ENCODE results near the gene PPP4R3B. TPM values are rescaled to one million over a fixed set of nuclear protein-coding genes. Genes with fewer than 3 reads are reported as not detected.
"Not testable (repeated sequence)": the region's sequence is repeated elsewhere in the genome, so short reads cannot be mapped to it uniquely, and the experiment has no call there.

Gene PPP4R3B
- total RNA-seq, 1 experiment from 2014 or later: 60.5 TPM

- in situ Hi-C loops (cut with HindIII; ENCODE audit: low pct_unique_long_range_greater_than_20kb, low sequenced_read_pairs): no loop called here
- DNase-seq (ENCODE audit: low read depth, low spot score): no peak
Measured at GRCh38 chr2:55550368-55551102, 66.9 kb downstream of the PPP4R3B start.

GRCh38 chr2:55547679-55548078 lies 69.7 kb downstream of the PPP4R3B start:
- DNase-seq (ENCODE audit: low read depth, low spot score); in situ Hi-C loops (cut with HindIII; ENCODE audit: low pct_unique_long_range_greater_than_20kb, low sequenced_read_pairs): not testable (repeated sequence)

GRCh38 chr2:55547001-55547400 lies 70.4 kb downstream of the PPP4R3B start:
- in situ Hi-C loops (cut with HindIII; ENCODE audit: low pct_unique_long_range_greater_than_20kb, low sequenced_read_pairs): no loop called here
- DNase-seq (ENCODE audit: low read depth, low spot score): no peak

DNA sequence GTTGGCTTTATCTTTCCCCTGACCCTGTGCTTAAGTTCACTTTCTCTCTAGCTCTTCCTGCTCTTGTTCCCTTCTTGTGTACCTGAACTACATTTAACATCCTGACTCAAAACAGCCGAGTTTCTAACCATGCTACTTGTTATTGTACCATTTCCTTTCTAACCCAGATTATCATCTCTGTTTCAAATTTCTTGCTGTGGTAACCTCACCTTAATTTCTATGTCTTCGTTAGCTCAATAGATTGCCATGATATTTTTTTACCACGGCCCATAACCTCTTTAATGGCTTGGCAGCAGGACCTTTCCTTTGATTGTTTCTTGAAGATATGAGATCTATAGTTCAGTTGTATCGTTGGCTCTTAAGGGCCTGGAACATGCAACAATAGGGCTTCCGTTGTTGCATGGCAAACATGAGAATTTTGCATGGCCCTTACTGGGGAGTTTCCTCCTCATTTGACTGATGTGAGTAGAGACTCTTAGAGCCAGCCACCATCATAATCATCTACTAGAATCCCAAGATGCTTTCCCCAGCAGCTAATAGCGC lies 86.8 kb downstream of the PPP4R3B start:
- DNase-seq (ENCODE audit: low read depth, low spot score): no peak

GRCh38 chr2:55526174-55526573 lies 91.2 kb downstream of the PPP4R3B start:
- in situ Hi-C loops (cut with HindIII; ENCODE audit: low pct_unique_long_range_greater_than_20kb, low sequenced_read_pairs): no loop called here
- DNase-seq (ENCODE audit: low read depth, low spot score): no peak

More for the DNA sequence above, 86.8 kb downstream of the PPP4R3B start:
- in situ Hi-C loops (cut with HindIII; ENCODE audit: low pct_unique_long_range_greater_than_20kb, low sequenced_read_pairs): no loop called here

GRCh38 chr2:55524884-55525437 lies 92.5 kb downstream of the PPP4R3B start:
- DNase-seq (ENCODE audit: low read depth, low spot score): no peak
- in situ Hi-C loops (cut with HindIII; ENCODE audit: low pct_unique_long_range_greater_than_20kb, low sequenced_read_pairs): no loop called here

GRCh38 chr2:55519938-55520885 lies 97.2 kb downstream of the PPP4R3B start:
- peak; percentile 13 for DNase-seq (ENCODE audit: low read depth, low spot score)
- in situ Hi-C loops (cut with HindIII; ENCODE audit: low pct_unique_long_range_greater_than_20kb, low sequenced_read_pairs): no loop called here

DNA sequence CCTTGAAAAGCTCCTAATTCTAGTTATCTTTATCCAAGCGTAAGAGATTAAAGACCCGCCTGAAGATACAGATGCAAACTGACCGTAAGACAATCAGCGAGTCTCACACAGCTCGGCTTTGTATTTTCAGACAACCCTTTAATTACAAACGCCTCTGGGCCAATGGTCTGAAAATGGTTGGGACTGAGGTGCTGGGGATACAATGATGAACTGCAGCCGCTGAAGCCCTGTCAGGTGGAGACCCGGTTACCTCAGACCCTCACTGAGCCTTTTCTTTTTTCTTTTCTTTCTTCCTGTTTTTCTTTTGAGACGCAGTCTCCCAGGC lies 98.6 kb downstream of the PPP4R3B start:
- peak; percentile 45 for DNase-seq (ENCODE audit: low read depth, low spot score)
- in situ Hi-C loops (cut with HindIII; ENCODE audit: low pct_unique_long_range_greater_than_20kb, low sequenced_read_pairs): no loop called here

- in situ Hi-C loops (cut with HindIII; ENCODE audit: low pct_unique_long_range_greater_than_20kb, low sequenced_read_pairs): no loop called here
Measured at GRCh38 chr2:55511508-55512124, 105.8 kb downstream of the PPP4R3B start.

GRCh38 chr2:55502590-55503141 lies 114.8 kb downstream of the PPP4R3B start:
- in situ Hi-C loops (cut with HindIII; ENCODE audit: low pct_unique_long_range_greater_than_20kb, low sequenced_read_pairs): no loop called here
- DNase-seq (ENCODE audit: low read depth, low spot score): no peak

More at GRCh38 chr2:55511508-55512124, 105.8 kb downstream of the PPP4R3B start:
- peak; percentile 87 for DNase-seq (ENCODE audit: low read depth, low spot score)

GRCh38 chr2:55500025-55500424 lies 117.4 kb downstream of the PPP4R3B start:
- peak; percentile 41 for DNase-seq (ENCODE audit: low read depth, low spot score)
- in situ Hi-C loops (cut with HindIII; ENCODE audit: low pct_unique_long_range_greater_than_20kb, low sequenced_read_pairs): no loop called here

- in situ Hi-C loops (cut with HindIII; ENCODE audit: low pct_unique_long_range_greater_than_20kb, low sequenced_read_pairs): no loop called here
Measured at GRCh38 chr2:55498582-55498981, 118.8 kb downstream of the PPP4R3B start.

More at GRCh38 chr2:55498582-55498981, 118.8 kb downstream of the PPP4R3B start:
- no peak for DNase-seq (ENCODE audit: low read depth, low spot score)

Small RNA genes within 50 kb of the gene (small RNA-seq; reads per million reads assigned to genes)
- 0 reads per million in 2 experiments for gene RF00586
- gene RNU6-634P: 0 reads per million in 2 experiments

Other genes with a start within 250 kb of the PPP4R3B start
- 139 and 161 TPM in 2 replicates for gene CCDC88A, start 197.8 kb downstream of the PPP4R3B start, total RNA-seq (2014; rRNA removed; shearing (Covaris generic))
- 20.4 and 25.9 TPM in 2 replicates for gene CFAP36, start 97.9 kb downstream of the PPP4R3B start, total RNA-seq (2014; rRNA removed; shearing (Covaris generic))
- 60.7 and 63.1 TPM in 2 replicates for gene PNPT1, start 76.2 kb upstream of the PPP4R3B start, total RNA-seq (2014; rRNA removed; shearing (Covaris generic))

Data from SK-MEL-5 (cell line).